GM21390 (cell line): ENCODE data around the gene OR10A5.
A peak's percentile ranks its signal among the peaks of the same experiment; 100 is the strongest.
"Not testable (repeated sequence)": the region's sequence is repeated elsewhere in the genome, so short reads cannot be mapped to it uniquely, and the experiment has no call there.

Source experiments
- ATAC-seq: cut with Tn5 transposase; IDR thresholded peaks from one replicate; pipeline ENCODE4 v1.9.1; 2021; ENCODE audit not compliant: unreplicated experiment

Gene OR10A5

DNA sequence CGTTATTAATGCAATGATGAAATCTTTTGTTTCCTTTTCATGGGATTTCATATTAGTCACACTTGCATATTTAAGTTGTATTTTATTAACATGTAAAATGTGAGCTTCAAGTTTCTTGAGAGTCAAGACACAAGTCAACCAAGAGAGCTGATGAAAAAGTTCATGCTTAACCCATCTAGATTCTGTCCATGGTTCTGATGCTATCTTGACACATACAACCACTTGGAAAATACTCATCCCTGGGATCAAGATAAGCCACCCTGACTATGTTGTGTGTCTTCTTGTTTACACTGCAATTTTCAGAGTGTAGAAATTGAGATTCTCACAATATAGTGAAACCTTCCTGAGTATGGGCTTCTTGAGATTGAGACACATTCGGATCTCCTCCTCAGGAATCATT, 30.3 kb downstream of the OR10A5 start:
- no peak for ATAC-seq

DNA sequence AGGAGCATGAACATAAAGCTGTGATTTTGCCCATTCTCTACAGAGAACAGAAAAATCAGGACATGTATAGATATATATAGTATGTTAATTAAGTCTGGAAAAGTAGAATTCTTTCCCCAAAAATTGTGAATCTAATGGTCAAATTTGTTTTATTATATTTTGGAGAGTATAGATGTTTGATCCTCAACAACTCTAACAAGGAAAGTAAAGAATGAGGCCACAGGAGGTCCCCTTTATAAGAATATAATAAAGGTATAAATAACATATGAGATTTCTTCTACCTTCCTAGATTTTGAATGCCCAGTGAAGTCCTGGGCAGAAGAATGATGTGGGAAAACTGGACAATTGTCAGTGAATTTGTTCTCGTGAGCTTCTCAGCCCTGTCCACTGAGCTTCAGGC, 30.8 kb downstream of the OR10A5 start, which contains the start of gene OR10A4:
Gene OR10A4 (plus strand): TSS at position 301 of the 400 bp plus-strand sequence. CDS start 23 bp downstream, at position 324.
- no peak for ATAC-seq

DNA sequence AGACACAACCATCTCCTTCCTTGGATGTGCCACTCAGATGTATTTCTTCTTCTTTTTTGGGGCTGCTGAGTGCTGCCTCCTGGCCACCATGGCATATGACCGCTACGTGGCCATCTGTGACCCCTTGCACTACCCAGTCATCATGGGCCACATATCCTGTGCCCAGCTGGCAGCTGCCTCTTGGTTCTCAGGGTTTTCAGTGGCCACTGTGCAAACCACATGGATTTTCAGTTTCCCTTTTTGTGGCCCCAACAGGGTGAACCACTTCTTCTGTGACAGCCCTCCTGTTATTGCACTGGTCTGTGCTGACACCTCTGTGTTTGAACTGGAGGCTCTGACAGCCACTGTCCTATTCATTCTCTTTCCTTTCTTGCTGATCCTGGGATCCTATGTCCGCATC, 31.4 kb downstream of the OR10A5 start:
- no peak for ATAC-seq

DNA sequence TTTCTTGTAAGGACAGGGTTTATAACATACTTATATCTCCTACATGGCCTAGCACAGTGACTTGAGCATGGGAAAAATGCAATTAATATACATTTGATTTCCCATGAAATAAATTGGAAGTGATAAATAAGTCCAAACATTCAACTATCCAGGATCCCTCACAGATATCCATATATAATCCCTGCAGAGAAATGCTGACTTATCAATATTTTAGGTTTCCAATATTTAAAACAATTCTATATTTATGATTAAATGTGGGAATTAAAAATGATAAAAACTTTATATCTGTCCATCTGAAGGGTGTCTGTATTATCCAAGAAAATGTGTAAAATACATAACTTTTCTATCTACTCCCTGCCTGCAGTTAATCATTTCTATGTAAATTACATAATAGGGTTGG, 37.3 kb downstream of the OR10A5 start:
- no peak for ATAC-seq

DNA sequence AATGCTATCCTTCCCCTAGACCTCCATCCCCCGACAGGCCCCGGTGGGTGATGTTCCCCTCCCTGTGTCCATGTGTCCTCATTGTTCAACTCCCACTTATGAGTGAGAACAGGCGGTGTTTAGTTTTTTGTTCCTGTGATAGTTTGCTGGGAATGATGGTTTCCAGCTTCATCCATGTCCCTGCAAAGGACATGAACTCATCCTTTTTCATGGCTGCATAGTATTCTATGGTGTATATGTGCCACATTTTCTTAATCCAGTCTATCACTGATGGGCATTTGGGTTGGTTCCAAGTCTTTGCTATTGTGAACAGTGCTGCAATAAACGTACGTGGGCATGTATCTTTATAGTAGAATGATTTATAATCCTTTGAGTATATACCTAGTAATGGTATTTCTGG, 42.2 kb downstream of the OR10A5 start:
- ATAC-seq, result not testable (repeated sequence)

DNA sequence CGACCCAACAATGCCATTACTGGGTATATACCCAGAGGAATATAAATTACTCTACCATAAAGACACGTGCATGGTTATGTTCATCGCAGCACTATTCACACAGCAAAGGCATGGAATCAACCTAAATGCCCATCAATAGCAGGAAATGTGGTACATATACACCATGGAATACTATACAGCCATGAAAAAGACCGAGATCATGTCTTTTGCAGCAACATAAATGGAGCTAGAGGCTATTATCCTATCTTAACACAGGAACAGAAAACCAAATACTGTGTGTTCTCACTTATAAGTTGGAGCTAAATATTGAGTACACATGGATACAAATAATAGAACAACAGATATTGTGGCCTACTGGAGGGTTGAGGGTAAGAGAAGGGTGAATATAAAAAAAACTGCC, 43.3 kb downstream of the OR10A5 start:
- ATAC-seq, result no peak

DNA sequence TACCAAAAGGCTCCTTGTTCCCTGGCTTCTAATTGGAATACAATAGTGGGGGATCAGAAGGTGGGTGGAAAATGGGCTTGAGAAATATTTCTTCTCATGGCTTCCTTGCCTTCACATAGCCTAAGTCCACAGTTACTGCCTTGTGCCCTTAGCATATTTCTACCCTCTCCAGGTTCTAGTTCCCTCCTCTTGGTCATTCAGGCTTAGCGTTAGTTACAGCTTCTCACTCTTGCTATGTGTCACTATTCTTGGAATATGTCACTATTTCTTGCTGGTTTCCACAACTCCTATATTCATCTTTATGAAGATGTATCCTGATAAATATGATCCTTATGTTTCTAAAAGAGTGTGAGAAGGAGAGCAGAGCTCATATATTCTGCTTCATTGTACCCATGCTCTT, 44.4 kb downstream of the OR10A5 start:
- ATAC-seq, result no peak

DNA sequence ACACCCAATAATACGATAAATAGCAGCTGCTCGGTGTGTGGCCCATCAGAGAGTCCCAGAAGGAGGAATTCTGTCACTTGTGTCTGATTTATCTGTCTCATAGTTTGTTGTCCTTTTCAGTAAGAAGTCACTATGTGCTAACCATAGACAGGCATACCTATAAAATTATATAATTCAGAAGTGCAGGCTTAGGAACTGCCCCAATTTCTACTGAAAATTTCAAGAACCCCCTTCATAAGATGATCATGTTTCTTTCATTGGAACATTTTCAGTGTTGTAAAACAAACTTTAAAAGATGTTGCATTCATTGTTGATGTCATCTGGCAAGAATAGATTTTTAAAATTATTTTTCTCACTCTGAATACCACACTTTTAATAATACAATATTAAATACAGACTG, 46.9 kb downstream of the OR10A5 start, which contains the start of gene OR2D2:
Gene OR2D2 (minus strand): TSS at position 101 of the 400 bp plus-strand sequence. CDS start 0 bp downstream, at position 101.
- ATAC-seq, result no peak

DNA sequence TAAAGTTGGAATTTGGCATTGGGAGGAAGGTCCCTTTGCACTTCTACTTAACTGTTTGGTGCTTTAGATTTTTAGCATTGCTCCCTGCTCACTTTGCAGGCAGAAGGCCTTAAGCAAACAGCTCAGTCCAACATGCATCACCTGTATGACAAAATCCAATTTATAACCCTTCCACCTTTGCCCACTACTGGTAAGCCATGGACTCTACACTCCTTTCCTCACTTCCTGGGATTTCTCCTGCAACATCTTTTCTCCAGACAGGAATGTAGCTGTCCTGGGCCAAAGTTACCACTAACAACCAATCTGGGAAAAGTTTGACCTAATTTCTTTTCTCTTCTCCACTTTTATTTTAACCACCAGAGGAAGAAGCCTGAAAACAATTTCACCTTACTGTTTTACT, 48.6 kb downstream of the OR10A5 start:
- no peak for ATAC-seq

DNA sequence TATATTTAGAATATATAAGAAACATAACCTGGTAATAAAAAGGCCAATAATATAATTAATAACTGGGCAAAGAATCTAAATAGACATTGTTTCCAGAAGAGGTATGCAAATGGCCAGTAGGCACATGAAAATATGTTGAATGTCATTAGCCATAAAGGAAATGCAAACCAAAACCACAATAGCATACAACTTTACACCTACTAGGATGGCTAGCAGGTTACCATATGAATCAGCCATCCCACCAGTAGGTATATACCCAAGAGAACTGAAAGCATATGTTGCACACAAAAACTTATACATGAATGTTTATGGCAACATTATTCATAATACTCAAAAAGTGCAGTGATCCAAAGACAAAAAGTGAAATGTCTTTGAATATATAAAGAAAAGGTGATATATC, 49.5 kb downstream of the OR10A5 start:
- peak; percentile 90 for ATAC-seq
